Bronchial epithelial cell (primary cell): ENCODE measurements around the gene PIR. TPM values are rescaled to one million over a fixed set of nuclear protein-coding genes. Genes with fewer than 3 reads are reported as not detected.

Experiments
- DNase-seq: peaks from one replicate; pipeline ENCODE4 v3.0.0-alpha.2; 2010; ENCODE audit warnings: low read depth
- FAIRE-seq: peaks from 2 replicates; lab custom pipeline; 2011; peaks lifted over from hg19 to GRCh38; lab: Jason Lieb, UNC
- H3K27me3 ChIP-seq: 2 replicates; pipeline ENCODE4 v1.5.1; 2011; ENCODE audit warnings: low read length; ENCODE audit not compliant: control insufficient read depth, insufficient read depth
- H3K36me3 ChIP-seq: 2 replicates; pipeline ENCODE4 v1.5.1; 2011; ENCODE audit warnings: low read length; ENCODE audit not compliant: control insufficient read depth, insufficient read depth
- H3K4me3 ChIP-seq: 2 replicates; pipeline ENCODE4 v1.5.1; 2011; ENCODE audit warnings: mild to moderate bottlenecking, low read depth, low read length, control low read depth
- CTCF ChIP-seq: IDR thresholded peaks from 2 replicates; pipeline ENCODE4 v1.5.1; 2011; ENCODE audit warnings: mild to moderate bottlenecking, moderate library complexity, low read length, control low read depth, inconsistent platforms; ENCODE audit not compliant: insufficient read depth, severe bottlenecking
- total RNA-seq: library from RNA; depleted of rRNA; stranded (reverse); fragments of >200 nt; gene quantifications from 2 replicates; pipeline ENCODE4 v1.2.1, GENCODE V29; 2014

The PIR gene
- total RNA-seq, 1 donor from 2014 or later = 23.7 TPM

DNA sequence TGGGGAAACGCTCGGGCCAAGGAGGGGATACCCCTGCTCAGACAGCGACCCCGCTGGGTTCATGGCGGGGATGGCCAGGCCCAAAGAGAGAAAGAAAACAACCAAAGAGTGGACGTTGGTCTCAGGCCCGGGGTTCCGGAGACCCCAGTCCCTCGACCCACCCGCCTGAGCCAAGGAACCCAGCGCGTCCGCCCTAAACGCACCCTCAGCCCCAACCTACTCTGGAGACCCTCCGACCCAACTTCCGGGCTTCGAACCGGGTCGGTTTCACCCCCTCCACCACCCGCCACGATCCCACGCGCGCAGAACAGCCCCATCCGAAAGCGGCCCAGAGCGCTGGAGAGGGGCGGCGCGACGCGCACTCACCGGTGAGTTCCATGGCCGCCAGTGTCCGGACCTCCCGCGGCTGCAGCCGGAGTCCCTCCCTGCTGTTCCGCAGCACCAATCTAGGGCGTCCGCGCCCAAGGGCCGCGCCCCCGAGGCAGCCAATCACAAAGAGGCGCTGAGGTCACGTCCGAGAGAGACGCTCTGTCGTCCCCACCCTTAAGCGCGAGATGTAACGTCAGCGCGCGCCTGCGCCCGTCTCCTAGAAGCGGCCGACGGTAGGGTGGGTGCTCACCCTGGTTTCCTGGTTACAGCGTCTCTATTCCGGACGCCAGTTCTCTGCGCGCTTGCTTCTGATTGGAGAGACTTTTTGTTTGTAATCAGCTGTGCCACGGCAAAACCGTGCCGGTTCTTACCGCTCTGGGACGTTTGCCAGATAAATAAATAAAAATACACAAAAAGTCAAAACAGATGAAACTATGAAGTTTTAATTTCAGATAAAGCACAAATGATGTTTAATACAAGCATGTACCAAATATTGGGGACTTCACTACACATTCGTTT, 157.8 kb downstream of the PIR start, which contains the start of gene PIGA:
TSS of gene PIGA (minus strand) at position 389 of the 888 bp plus-strand sequence. CDS start 3,593 bp downstream, outside the sequence.
- peaks cover 3% of the 10 kb centered on the region for H3K36me3 ChIP-seq
- peak within 1 kb of the TSS; percentile 78 for H3K4me3 ChIP-seq
- no peak for TF ChIP-seq CTCF
- FAIRE-seq = no peak
- no peaks in the 10 kb centered on the region for H3K27me3 ChIP-seq
- peak; percentile 87 for DNase-seq

Other genes with a start within 250 kb of the PIR start
- not detected in 2 replicates for gene ASB9, start 223.2 kb downstream of the PIR start, total RNA-seq
- not detected in 2 replicates for gene ASB11, start 177.7 kb downstream of the PIR start, total RNA-seq
- 45.0 and 67.0 TPM in 2 replicates for gene PIGA, start 157.8 kb downstream of the PIR start, total RNA-seq
- 0.26 TPM in 2 replicates for gene VEGFD, start 108.9 kb downstream of the PIR start, total RNA-seq
- not detected in 2 replicates for gene BMX, start 7.5 kb upstream of the PIR start, total RNA-seq
- 1.2 TPM in 1 of 2 replicates, not detected in the other for gene ACE2, start 107.6 kb upstream of the PIR start, total RNA-seq
- 0.53 and 1.2 TPM in 2 replicates for gene CLTRN, start 171.5 kb upstream of the PIR start, total RNA-seq
- gene CA5B, start 244.9 kb upstream of the PIR start, total RNA-seq = 6.1 and 7.6 TPM in 2 replicates